ENCODE data around the gene C1QTNF8. TPM values are rescaled to one million over a fixed set of nuclear protein-coding genes. Genes with fewer than 3 reads are reported as not detected.

Gene C1QTNF8
- total and polyA plus RNA-seq, 12 donors = 0.15 TPM; not detected in 11

- Histone ChIP-seq H3K4me1 (peaks cover 3 to 27% (median 10%) of the 10 kb centered on the region in 9 donors), H3K27me3 (peaks cover 0 to 72% (median 52%) of the 10 kb centered on the region in 7 donors), H3K9me3 (no peaks in the 10 kb centered on the region), H3K27ac (no peak overlapping the region), H3K36me3 (no peaks in the 10 kb centered on the region), H3K4me3 (no peak overlapping the region)
- 76 to 77% methylated on average over 11 of the region's 11 CpGs for WGBS, 2 donors
- ATAC-seq (no peak), DNase-seq (no peak)
- intact Hi-C loops (cut with DNase I) = loop anchor here in 3 of 10 donors (5.0 to 10.0 kb wide), 3 partner anchors 238 to 338 kb away; partner anchors contain the start of gene METRN (in 2 of the 3)
- TF ChIP-seq CTCF (IDR thresholded peaks at IDR 0.05) = no peak
Measured at GRCh38 chr16:1049976-1050247, 46.1 kb downstream of the C1QTNF8 start.

GRCh38 chr16:1049113-1049975, 46.7 kb downstream of the C1QTNF8 start:
- TF ChIP-seq CTCF (IDR thresholded peaks at IDR 0.05) = no peak
- no peak for ATAC-seq
- intact Hi-C loops (cut with DNase I) = no loop called here

GRCh38 chr16:1048442-1049112, 47.5 kb downstream of the C1QTNF8 start:
- WGBS, 2 donors = 20 to 21% methylated on average over 37 of the region's 37 CpGs
- TF ChIP-seq CTCF (IDR thresholded peaks at IDR 0.05) = no peak
- no peaks in the 10 kb centered on the region for H3K9me3 ChIP-seq
- intact Hi-C loops (cut with DNase I) = no loop called here
- H3K36me3 ChIP-seq = no peaks in the 10 kb centered on the region
- H3K27me3 ChIP-seq = peaks cover 11 to 75% (median 56%) of the 10 kb centered on the region in 7 donors
- H3K4me3 ChIP-seq = no peak overlapping the region
- H3K27ac ChIP-seq = no peak overlapping the region
- DNase-seq = peak; percentile 71 to 80
- peaks cover 3 to 34% (median 10%) of the 10 kb centered on the region in 9 donors for H3K4me1 ChIP-seq
- peak; percentile 19 to 83 (median 80) for ATAC-seq

More at GRCh38 chr16:1049113-1049975, 46.7 kb downstream of the C1QTNF8 start:
- DNase-seq = no peak
- no peak overlapping the region for H3K4me3 ChIP-seq
- no peak overlapping the region for H3K27ac ChIP-seq
- WGBS, 2 donors = 79 to 80% methylated on average over 29 to 31 of the region's 31 CpGs
- H3K27me3 ChIP-seq = peaks cover 4 to 74% (median 52%) of the 10 kb centered on the region in 7 donors
- peaks cover 3 to 27% (median 10%) of the 10 kb centered on the region in 9 donors for H3K4me1 ChIP-seq
- H3K9me3 ChIP-seq = no peaks in the 10 kb centered on the region
- no peaks in the 10 kb centered on the region for H3K36me3 ChIP-seq

GRCh38 chr16:1047801-1048200, 48.2 kb downstream of the C1QTNF8 start:
- no peak overlapping the region for H3K27ac ChIP-seq
- H3K36me3 ChIP-seq = no peaks in the 10 kb centered on the region
- H3K4me1 ChIP-seq = peaks cover 3 to 34% (median 10%) of the 10 kb centered on the region in 9 donors
- DNase-seq (no peak), ATAC-seq (peak in 1 of 8 donors; percentile 3)
- H3K4me3 ChIP-seq = no peak overlapping the region
- H3K27me3 ChIP-seq = peaks cover 11 to 70% (median 58%) of the 10 kb centered on the region in 7 donors
- intact Hi-C loops (cut with DNase I) = no loop called here
- TF ChIP-seq CTCF (IDR thresholded peaks at IDR 0.05) = no peak
- H3K9me3 ChIP-seq = no peaks in the 10 kb centered on the region
- WGBS, 2 donors = 74 to 75% methylated on average over 16 of the region's 16 CpGs

Data from heart right ventricle (tissue), 16 donors.